Measurements from ENCODE around the gene LPP.

- TF ChIP-seq MAFK (IDR thresholded peaks at IDR 0.05; ENCODE audit: partially characterized antibody), result no peak
- no peak for TF ChIP-seq JUNB (IDR thresholded peaks at IDR 0.05)
- TF ChIP-seq CHD2 (IDR thresholded peaks at IDR 0.05; ENCODE audit: low read length, partially characterized antibody), result no peak
- TF ChIP-seq SMC3 (IDR thresholded peaks at IDR 0.05), result no peak
- no peak for TF ChIP-seq REST (IDR thresholded peaks at IDR 0.05)
- TF ChIP-seq JUN (IDR thresholded peaks at IDR 0.05), result no peak
- no peak for TF ChIP-seq RCOR1 (IDR thresholded peaks at IDR 0.05; ENCODE audit: low read depth, low read length)
- TF ChIP-seq CTCF (IDR thresholded peaks at IDR 0.05), result no peak
- no peak for TF ChIP-seq NR3C1 (IDR thresholded peaks at IDR 0.05)
- TF ChIP-seq TP53 (CRISPR knock-in tag; IDR thresholded peaks at IDR 0.05), result no peak
- TF ChIP-seq RFX5 (IDR thresholded peaks at IDR 0.05), result no peak
- no peak for TF ChIP-seq HDAC2 (IDR thresholded peaks at IDR 0.05)
Observed at GRCh38 chr3:188455748-188456147, 301.8 kb downstream of the LPP start.
